Testis (tissue), 3 donors: Measurements from ENCODE around the gene POPDC3. TPM values are rescaled to one million over a fixed set of nuclear protein-coding genes. Genes with fewer than 3 reads are reported as not detected.

Experiments
- DNase-seq: peaks from one replicate; pipeline ENCODE4 v3.0.0-alpha.2; 2019
- H3K27ac ChIP-seq, 2 donors: fragments of 200-600 bp; sonication (generic); one replicate each; pipeline ENCODE4 v1.5.1; 2019
- H3K27me3 ChIP-seq: fragments of 200-600 bp; sonication (generic); one replicate; pipeline ENCODE4 v1.5.1; 2019
- H3K36me3 ChIP-seq: fragments of 200-600 bp; sonication (generic); one replicate; pipeline ENCODE4 v1.5.1; 2017; ENCODE audit warnings: low read depth; ENCODE audit errors: missing control alignments
- H3K4me1 ChIP-seq: fragments of 200-600 bp; sonication (generic); one replicate; pipeline ENCODE4 v1.5.1; 2019
- H3K4me3 ChIP-seq, 2 donors: fragments of 200-600 bp; sonication (generic); one replicate each; pipeline ENCODE4 v1.5.1; 2017 to 2019
- H3K9me3 ChIP-seq: fragments of 200-600 bp; sonication (generic); one replicate; pipeline ENCODE4 v1.5.1; 2017
- POLR2A ChIP-seq: fragments of 450-650 bp; IDR thresholded peaks from one replicate; pipeline ENCODE4 v1.6.1; 2017; ENCODE audit warnings: antibody characterized with exemption, mild to moderate bottlenecking, moderate library complexity
- WGBS, 2 donors: methylation state at CpG; one replicate each; pipeline ENCODE4 v1.1.5; 2018; 5-methylcytosine and 5-hydroxymethylcytosine counted together
- intact Hi-C: fragments of 100-400 bp; cut with DNase I; formaldehyde crosslinking; loops from one replicate; pipeline ENCODE4 v1.15.1; 2023; ENCODE audit warnings: low total_unique reads
- polyA plus RNA-seq: library from polyadenylated mRNA; stranded (reverse); fragments of 350-450 nt; fragmentation: Illumina TruSeq; extraction: RNeasy Lipid Tissue Mini Kit (QIAGEN cat#74804); gene quantifications from one replicate; pipeline ENCODE4 v1.2.3, GENCODE V29; 2014; ENCODE audit warnings: low read depth, low replicate concordance; ENCODE audit not compliant: insufficient read depth
- total RNA-seq, 2 donors: library from RNA; depleted of rRNA; stranded (reverse); fragments of >200 nt; gene quantifications; one replicate each; pipeline ENCODE4 v1.2.3, GENCODE V29; 2016
- TF ChIP-seq, protein P1 (sequence below), 3 experiments: fragments of 450-650 bp in 2 of 3; fragments of 200-600 bp in 1 of 3; sonication (generic) in 1 of 3; IDR thresholded peaks; one replicate each; pipeline ENCODE4 v1.5.1; 2016 to 2019; ENCODE audit warnings: antibody characterized with exemption in 3 of 3, mild to moderate bottlenecking in 2 of 3, moderate library complexity in 1 of 3

Gene POPDC3
- total and polyA plus RNA-seq, 3 donors from 2014 or later = 7.8 to 13.8 (median 9.8) TPM

DNA sequence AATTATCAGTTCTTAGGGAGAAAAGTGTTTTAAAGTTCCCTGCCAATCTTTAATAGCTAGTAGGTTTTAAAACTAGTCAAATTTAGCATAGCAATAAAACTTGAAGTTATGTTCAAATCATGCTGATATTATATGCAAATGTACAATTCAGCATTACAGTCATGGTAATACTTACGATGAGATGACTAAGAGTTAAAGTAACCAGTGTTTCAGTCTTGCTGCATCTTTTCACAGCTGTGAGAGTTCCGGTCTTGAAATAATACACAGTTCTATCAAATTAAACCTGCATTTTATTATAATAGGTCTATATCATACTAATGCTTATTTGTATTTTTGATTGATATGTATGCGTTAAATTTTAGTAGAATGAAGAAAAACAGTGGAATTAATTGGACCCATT lies 26.1 kb downstream of the POPDC3 start:
- no peak overlapping the region for H3K4me3 ChIP-seq
- WGBS, 2 donors = 91 to 96% methylated on average over 3 of the region's 3 CpGs
- H3K27ac ChIP-seq = no peak overlapping the region
- H3K4me1 ChIP-seq = no peaks in the 10 kb centered on the region
- no peaks in the 10 kb centered on the region for H3K9me3 ChIP-seq
- DNase-seq = no peak
- no peaks in the 10 kb centered on the region for H3K27me3 ChIP-seq
- intact Hi-C loops = no loop called here
- no peak for TF ChIP-seq POLR2A
- TF ChIP-seq, protein P1, sequence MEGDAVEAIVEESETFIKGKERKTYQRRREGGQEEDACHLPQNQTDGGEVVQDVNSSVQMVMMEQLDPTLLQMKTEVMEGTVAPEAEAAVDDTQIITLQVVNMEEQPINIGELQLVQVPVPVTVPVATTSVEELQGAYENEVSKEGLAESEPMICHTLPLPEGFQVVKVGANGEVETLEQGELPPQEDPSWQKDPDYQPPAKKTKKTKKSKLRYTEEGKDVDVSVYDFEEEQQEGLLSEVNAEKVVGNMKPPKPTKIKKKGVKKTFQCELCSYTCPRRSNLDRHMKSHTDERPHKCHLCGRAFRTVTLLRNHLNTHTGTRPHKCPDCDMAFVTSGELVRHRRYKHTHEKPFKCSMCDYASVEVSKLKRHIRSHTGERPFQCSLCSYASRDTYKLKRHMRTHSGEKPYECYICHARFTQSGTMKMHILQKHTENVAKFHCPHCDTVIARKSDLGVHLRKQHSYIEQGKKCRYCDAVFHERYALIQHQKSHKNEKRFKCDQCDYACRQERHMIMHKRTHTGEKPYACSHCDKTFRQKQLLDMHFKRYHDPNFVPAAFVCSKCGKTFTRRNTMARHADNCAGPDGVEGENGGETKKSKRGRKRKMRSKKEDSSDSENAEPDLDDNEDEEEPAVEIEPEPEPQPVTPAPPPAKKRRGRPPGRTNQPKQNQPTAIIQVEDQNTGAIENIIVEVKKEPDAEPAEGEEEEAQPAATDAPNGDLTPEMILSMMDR (IDR thresholded peaks at IDR 0.05) = no peak
- no peaks in the 10 kb centered on the region for H3K36me3 ChIP-seq

DNA sequence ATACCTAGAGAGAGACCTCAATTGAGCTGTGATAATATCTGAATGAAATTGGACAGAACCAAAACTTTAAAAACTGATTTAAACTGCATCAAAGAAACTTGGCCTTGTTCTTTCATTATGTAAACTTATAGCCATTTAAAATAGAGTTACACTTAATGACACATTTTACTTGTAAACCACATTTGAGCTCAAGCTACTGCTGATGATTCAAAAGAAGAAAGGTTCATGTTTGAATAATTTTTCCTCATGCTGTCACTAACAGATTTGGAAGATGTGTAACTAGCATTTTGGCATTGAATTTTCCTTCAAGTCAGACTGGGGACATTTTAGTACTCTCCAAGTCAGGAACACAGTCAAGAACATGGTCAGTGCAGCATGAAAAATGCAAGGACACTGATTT lies 26.9 kb downstream of the POPDC3 start:
- intact Hi-C loops = no loop called here
- Histone ChIP-seq H3K9me3 (no peaks in the 10 kb centered on the region), H3K4me3 (no peak overlapping the region), H3K36me3 (no peaks in the 10 kb centered on the region), H3K27ac (no peak overlapping the region), H3K4me1 (no peaks in the 10 kb centered on the region), H3K27me3 (no peaks in the 10 kb centered on the region)
- no peak for TF ChIP-seq POLR2A
- TF ChIP-seq, protein P1 (IDR thresholded peaks at IDR 0.05) = no peak
- no peak for DNase-seq

DNA sequence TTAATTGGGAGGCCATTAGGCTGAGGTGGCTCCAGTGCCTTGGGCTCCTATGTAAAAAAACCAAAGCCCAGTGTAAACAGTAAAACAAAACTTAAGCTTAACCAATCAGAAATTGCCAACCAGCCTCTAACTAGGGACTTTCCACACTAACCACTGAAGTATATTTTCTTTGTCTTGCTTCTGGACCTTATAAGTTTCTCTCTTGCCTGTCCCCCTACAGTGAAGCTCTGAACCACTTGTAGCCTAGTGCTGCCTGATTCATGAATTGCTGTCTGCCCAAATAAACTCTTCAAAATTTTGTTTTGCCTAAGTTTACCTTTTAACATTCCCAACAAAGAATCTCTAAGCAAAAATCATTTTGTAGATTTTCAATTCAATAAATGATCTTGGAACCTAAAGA lies 28.2 kb downstream of the POPDC3 start:
- Histone ChIP-seq H3K4me1 (no peaks in the 10 kb centered on the region), H3K27me3 (no peaks in the 10 kb centered on the region), H3K36me3 (no peaks in the 10 kb centered on the region), H3K9me3 (no peaks in the 10 kb centered on the region), H3K4me3 (no peak overlapping the region), H3K27ac (no peak overlapping the region)
- no peak for TF ChIP-seq POLR2A
- TF ChIP-seq, protein P1 (IDR thresholded peaks at IDR 0.05) = no peak
- no peak for DNase-seq
- intact Hi-C loops = no loop called here

DNA sequence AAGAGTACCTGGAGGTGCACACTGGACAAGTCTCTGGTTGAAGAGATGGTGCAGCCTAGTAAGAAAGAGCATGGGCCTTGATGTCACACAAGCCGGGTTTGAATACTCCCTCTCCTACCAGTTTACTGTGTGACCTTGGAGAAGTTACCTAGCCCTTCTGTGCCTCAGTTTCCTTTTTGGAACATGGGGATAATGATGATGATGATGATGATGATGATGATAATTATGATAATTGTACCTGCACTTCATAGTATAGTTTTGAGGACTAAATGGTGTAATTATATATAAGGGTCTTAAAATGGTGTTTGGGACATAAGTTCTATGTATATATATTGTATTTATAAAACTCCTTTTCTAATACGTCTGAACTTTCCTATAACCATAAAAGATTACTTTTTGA lies 41.7 kb downstream of the POPDC3 start:
- no peak overlapping the region for H3K27ac ChIP-seq
- H3K27me3 ChIP-seq = no peaks in the 10 kb centered on the region
- no peaks in the 10 kb centered on the region for H3K9me3 ChIP-seq
- WGBS, 2 donors = 57 to 79% methylated on average over 2 of the region's 2 CpGs
- intact Hi-C loops = no loop called here
- TF ChIP-seq, protein P1 (IDR thresholded peaks at IDR 0.05) = no peak
- no peak for TF ChIP-seq POLR2A
- no peaks in the 10 kb centered on the region for H3K36me3 ChIP-seq
- no peaks in the 10 kb centered on the region for H3K4me1 ChIP-seq
- peak overlapping the region in 1 of 2 donors; percentile 85 for H3K4me3 ChIP-seq
- no peak for DNase-seq

DNA sequence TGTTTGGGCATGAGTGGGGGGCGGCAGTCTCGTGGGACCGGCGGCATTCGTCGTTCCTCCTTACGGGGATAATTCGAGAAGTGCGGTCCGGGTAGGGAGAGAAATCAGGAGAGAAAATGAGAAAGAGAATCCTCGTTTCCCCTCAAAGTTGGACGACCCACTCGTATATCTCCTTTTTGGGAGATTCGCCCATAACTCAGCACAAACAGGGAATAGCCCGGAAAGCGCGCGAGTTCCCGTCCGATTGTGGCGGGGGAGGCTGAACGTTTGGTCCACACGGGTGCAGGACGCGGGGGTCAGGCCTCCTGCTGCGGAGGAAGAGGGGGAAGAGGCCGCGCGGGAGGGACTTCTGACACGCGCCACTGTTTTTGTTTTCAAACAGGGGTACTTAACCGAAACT lies 42.4 kb downstream of the POPDC3 start:
- Histone ChIP-seq H3K36me3 (no peaks in the 10 kb centered on the region), H3K27me3 (no peaks in the 10 kb centered on the region), H3K4me3 (peak overlapping the region; percentile 85 to 90), H3K9me3 (no peaks in the 10 kb centered on the region), H3K4me1 (no peaks in the 10 kb centered on the region), H3K27ac (peak overlapping the region; percentile 63 to 79)
- TF ChIP-seq POLR2A = no peak
- TF ChIP-seq, protein P1 (IDR thresholded peaks at IDR 0.05) = no peak
- 3% methylated on average over 32 of the region's 32 CpGs for WGBS, 2 donors
- DNase-seq = peak; percentile 33
- intact Hi-C loops = no loop called here
